ENCODE data around the gene MAGEB1.

The MAGEB1 gene

GRCh38 chrX:30296408-30297254, 49.7 kb downstream of the MAGEB1 start:
- no peak for DNase-seq (ENCODE audit: low read depth)

- no peak for DNase-seq (ENCODE audit: low read depth)
Measured at GRCh38 chrX:30301208-30301607, 54.3 kb downstream of the MAGEB1 start.
